Hippocampal formation (tissue), 2 donors: ENCODE results near the gene MYH15.

ENCODE experiments used
- DNase-seq, 2 donors: peaks; one replicate each; lab custom pipeline; 2025; lab: John Stamatoyannopoulos, UW

MYH15 gene

DNA sequence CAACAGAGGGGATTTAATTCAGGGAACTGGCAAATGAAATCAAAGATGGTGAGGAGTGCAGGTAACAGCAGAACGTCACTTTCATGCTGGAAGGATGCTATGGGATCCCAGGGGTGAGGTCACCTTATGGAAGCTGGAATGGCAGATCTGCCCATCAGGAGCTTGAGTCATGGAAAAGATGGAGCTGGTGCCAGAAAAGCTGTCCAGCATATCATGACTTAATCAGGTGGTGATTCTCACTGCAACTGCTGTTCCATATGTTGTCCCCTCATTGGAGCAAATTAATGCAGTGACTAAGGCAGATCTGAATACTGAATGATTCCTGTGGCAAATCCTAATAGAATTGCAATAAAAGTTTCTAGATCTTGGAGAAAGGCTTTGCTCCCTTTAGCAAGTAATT, 175.7 kb downstream of the MYH15 start:
- DNase-seq, result no peak

DNA sequence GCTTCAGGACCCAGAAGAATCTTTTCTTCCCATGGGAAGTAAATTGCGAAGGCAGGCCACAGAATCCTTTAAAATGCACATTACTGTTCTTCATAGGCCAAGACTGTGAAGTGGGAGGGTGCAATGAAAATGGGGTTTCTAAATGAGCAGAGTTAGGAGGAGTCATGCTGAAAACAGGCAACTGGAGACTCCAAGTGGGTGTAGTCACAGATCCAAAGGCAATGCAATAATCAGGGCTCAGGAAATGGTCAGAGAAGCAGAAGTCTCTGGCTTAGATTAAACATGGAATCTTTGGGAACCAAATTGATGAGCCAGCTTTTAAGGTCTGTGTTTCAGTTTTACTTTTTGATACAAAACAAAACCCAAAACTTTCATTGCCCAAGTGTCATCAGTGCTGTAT, 176.4 kb downstream of the MYH15 start:
- no peak for DNase-seq

DNA sequence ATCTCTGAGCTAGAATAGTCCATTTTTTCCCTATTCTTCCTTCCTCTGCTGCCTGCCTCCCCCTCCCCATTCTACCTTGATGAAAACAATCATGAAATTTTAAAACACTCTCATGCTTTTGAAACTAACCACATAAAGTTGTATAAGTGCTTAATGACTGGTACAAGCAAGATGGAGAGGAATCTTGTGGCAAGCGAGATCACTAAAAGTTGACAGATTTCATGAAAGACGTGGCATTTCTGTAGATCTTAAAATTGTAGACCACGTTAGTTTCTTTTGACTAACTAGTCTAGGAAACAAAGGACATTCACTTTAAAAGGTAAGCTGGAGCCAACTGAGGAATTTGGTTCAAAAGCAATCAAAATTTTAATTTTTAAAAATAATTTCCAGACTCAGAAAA, 178.6 kb downstream of the MYH15 start:
- no peak for DNase-seq
